SK-N-MC (cell line): ENCODE measurements around the gene NLRP9.

ENCODE experiments used
- DNase-seq: peaks from one replicate; pipeline ENCODE4 v3.0.0-alpha.2; 2011; ENCODE audit warnings: low read depth, low spot score
- H3K27ac ChIP-seq: fragments of 200-600 bp; sonication (generic); 2 replicates; pipeline ENCODE4 v1.5.1; 2016; ENCODE audit warnings: mixed run types
- H3K36me3 ChIP-seq: fragments of 200-600 bp; sonication (generic); 2 replicates; pipeline ENCODE4 v1.6.1; 2017; ENCODE audit warnings: antibody characterized with exemption, low read length, mixed read lengths; ENCODE audit not compliant: insufficient read depth
- H3K4me3 ChIP-seq: fragments of 200-600 bp; sonication (generic); 2 replicates; pipeline ENCODE4 v1.5.1; 2016
- H3K9ac ChIP-seq: fragments of 200-600 bp; sonication (generic); 2 replicates; pipeline ENCODE4 v1.8.0; 2017; ENCODE audit warnings: mixed run types, mixed read lengths; ENCODE audit not compliant: insufficient read length
- H3K9me3 ChIP-seq: fragments of 200-600 bp; sonication (generic); 2 replicates; pipeline ENCODE4 v1.6.1; 2017; ENCODE audit warnings: low read depth, mild to moderate bottlenecking, antibody characterized with exemption, low read length, moderate library complexity, mixed read lengths
- EZH2 ChIP-seq: fragments of 200-600 bp; sonication (generic); IDR thresholded peaks from one replicate; pipeline ENCODE4 v1.6.1; 2017; ENCODE audit warnings: antibody characterized with exemption
- FOXP2 ChIP-seq: optimal IDR thresholded peaks from 2 replicates; pipeline ENCODE3; 2011; ENCODE audit warnings: mild to moderate bottlenecking, moderate library complexity; ENCODE audit not compliant: insufficient read depth; ENCODE audit errors: extremely low read length, control extremely low read depth
- POLR2AphosphoS5 ChIP-seq: IDR thresholded peaks from 2 replicates; pipeline ENCODE4 v1.6.1; 2012; ENCODE audit warnings: mild to moderate bottlenecking, low read depth, low read length, borderline replicate concordance

The NLRP9 gene

DNA sequence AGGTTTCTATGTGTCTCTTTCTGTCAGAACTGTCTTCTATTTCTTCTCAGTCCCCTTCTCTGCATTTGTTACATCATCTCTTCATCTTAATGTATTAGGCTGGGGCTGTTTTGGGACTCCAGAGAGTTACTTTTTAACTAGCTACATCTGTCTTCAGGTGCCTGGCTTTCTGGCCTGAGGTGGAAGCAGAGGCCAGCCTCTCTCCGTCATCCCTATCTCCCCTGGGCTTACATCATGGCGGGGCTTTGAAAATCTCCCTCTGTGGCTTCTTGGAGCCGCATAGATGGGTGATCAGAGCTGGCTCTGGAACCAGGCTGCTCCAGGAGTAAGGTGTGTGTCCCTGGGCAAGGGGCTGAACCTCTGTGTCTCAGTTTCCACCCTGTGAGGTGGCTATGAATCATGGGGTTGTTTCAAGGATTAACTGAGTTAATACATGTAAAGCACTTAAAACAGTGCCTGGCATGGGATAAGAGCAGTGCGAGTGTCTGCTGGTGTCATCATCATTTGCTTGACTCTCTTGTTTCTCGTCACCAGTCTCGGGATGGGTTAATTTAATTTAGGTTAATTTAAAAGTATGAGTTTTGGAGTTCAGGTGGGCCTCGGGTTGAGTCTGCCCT, 61.2 kb downstream of the NLRP9 start:
- no peak for DNase-seq
- Histone ChIP-seq H3K4me3 (peak overlapping the region; percentile 84), H3K9me3 (no peaks in the 10 kb centered on the region), H3K9ac (peak overlapping the region; percentile 88), H3K27ac (no peak overlapping the region), H3K36me3 (peaks cover 62% of the 10 kb centered on the region)
- TF ChIP-seq POLR2AphosphoS5 (no peak), FOXP2 (no peak), EZH2 (no peak)

DNA sequence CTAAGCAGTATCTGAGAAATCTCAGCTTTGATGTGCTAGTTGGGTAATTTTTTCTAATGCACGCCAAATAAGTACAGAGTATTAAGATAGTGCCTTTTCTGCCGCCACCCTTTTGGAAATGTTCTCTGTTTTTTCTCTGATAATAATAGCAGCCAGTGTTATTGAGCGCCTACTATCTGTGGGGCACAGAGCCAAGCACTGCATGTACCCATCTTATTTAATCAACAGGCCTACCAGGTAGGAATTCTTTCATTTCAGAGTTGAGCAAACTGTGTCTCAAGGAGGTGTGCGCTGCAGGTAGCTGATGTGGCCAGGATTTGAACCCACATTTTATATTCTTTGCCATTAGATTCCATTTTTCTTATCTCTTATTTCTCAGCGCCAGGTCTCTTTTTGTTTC, 61.8 kb downstream of the NLRP9 start:
- peak overlapping the region; percentile 84 for H3K4me3 ChIP-seq
- peaks cover 56% of the 10 kb centered on the region for H3K36me3 ChIP-seq
- H3K9me3 ChIP-seq = no peaks in the 10 kb centered on the region
- DNase-seq = no peak
- H3K9ac ChIP-seq = peak overlapping the region; percentile 88
- TF ChIP-seq FOXP2 (no peak), EZH2 (no peak), POLR2AphosphoS5 (no peak)
- no peak overlapping the region for H3K27ac ChIP-seq

DNA sequence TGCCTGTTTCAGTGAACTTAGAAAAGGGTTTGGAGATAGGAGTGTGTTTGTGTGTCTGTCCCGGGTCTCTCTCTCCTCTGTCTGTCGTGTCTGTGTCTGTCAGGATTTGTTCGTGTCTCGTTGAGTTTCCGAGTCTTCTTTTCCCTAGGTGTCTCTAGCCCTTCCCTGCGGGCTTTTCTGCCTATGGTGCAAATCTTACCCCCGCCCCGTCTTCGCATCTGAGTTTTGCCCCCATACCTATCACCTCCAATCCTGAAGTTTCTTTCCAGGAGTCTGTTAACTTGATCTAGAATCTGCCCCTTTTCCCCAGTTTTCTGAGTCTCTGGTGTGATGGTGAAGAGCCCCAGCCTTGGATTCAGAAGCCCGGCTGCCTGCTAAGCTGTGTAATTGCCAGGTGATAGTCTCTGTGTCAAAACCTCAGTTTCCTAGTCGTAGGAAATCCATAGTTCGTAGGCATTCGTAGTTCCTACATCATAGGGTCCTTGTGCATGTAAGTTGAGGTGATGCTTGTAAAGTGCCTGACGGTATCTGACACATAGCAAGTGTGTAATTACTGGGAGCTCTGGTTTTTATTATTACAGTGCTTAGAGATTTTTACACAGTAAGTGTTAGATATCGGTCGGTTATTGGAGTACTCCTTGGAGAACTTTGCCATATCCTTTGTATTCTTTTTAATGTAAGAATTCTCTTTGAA, 62.4 kb downstream of the NLRP9 start:
- peak overlapping the region; percentile 88 for H3K9ac ChIP-seq
- peak overlapping the region; percentile 67; the same call in 1 of the 2 replicates for H3K27ac ChIP-seq
- TF ChIP-seq POLR2AphosphoS5 (no peak), EZH2 (no peak), FOXP2 (no peak)
- no peaks in the 10 kb centered on the region for H3K9me3 ChIP-seq
- H3K36me3 ChIP-seq = peaks cover 56% of the 10 kb centered on the region
- no peak for DNase-seq
- H3K4me3 ChIP-seq = peak overlapping the region; percentile 84

DNA sequence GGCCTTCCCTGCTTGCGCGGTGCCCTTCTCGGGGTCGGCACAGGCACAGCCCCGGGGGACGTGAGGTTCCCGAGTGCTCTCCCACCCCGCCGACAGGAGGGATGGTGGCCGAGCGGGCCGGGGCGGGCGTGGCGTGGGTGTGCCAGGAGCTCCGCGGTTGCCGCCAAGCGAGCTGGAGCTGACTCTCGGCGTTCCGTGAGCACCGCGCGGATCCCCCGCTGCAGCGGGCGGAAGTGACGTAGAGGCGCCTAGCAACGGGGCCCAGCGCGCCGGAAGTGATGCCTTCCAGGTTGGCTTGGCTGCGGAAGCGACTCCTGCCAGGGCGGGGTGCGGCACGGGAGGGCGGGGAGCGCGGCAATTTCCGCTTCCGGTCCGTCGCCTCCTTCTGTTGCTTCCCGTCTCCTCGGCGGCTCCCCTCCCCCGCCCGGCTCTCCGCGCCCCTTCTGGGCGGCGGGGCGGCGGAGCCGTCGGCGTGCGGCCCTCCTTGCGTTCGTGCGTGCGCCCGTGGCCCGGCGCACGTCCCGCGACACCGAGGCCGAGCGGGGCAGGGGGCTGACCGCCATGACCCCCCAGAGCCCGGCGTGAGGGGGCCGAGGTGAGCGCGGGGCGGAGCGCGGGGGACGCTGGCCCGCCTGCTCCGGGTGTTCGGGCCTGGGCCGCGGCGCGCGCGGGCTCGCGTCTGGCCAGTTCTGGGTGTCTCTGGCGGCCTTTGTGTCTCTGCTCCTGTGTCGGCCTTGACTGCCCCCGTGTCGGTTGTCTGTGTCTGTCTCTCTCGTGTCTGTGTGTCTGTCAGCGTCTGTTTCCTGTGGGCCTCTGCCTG, 63.2 kb downstream of the NLRP9 start, which contains the start of gene EPN1:
Gene EPN1, plus strand, starts transcription at position 386 of the 820 bp plus-strand sequence. CDS start 3,402 bp downstream, outside the sequence.
- Histone ChIP-seq H3K27ac (peak within 1 kb of the TSS; percentile 81), H3K4me3 (peak within 1 kb of the TSS; percentile 84), H3K9me3 (no peaks in the 10 kb centered on the region), H3K9ac (peak within 1 kb of the TSS; percentile 88), H3K36me3 (peaks cover 56% of the 10 kb centered on the region)
- TF ChIP-seq POLR2AphosphoS5 (peak; percentile 89), FOXP2 (no peak)
- DNase-seq = peak; percentile 66

DNA sequence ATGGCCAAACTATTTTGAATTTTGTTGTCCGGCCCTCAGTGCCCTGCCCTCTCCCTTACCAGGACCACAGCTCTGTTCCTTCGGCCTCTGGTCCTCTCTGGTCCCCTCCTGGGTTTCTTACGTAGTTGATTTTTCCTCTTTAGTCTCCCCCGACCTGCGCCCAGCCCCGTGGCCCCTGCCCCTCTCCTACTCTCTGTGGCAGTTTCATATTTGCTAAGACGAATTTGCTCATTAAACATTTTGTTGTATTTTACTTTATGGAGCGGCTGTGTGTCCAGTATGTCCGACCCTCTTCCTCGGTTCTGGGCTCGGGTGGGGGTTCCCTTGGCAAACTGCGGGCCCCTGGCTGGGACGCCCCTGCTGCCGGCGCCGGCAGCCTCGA, 63.8 kb downstream of the NLRP9 start:
- peak overlapping the region; percentile 84 for H3K4me3 ChIP-seq
- no peak for DNase-seq
- TF ChIP-seq POLR2AphosphoS5 (no peak), FOXP2 (no peak), EZH2 (no peak)
- H3K36me3 ChIP-seq = peaks cover 57% of the 10 kb centered on the region
- H3K27ac ChIP-seq = peak overlapping the region; percentile 81
- H3K9me3 ChIP-seq = no peaks in the 10 kb centered on the region
- H3K9ac ChIP-seq = peak overlapping the region; percentile 79

DNA sequence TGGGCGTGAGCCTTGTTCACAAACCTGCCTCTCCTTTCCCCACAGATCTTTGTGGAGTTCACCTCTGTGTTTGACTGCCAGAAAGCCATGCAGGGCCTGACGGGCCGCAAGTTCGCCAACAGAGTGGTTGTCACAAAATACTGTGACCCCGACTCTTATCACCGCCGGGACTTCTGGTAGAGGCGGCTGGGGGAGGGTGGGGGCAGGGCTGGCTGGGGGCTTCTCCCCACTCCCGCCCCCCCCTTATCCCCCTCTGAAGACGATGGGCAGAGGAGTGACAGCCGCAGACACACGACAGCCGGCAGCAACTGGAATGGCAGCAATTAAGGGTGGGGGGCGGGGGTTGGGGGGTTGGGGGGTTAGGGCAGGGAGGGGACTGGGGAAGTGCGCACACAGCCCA, 64.3 kb downstream of the NLRP9 start:
- DNase-seq = no peak
- Histone ChIP-seq H3K9me3 (no peaks in the 10 kb centered on the region), H3K27ac (peak overlapping the region; percentile 85), H3K36me3 (peaks cover 57% of the 10 kb centered on the region), H3K4me3 (peak overlapping the region; percentile 84; the same call in 1 of the 2 replicates), H3K9ac (peak overlapping the region; percentile 37)
- TF ChIP-seq FOXP2 (no peak), POLR2AphosphoS5 (no peak), EZH2 (no peak)

DNA sequence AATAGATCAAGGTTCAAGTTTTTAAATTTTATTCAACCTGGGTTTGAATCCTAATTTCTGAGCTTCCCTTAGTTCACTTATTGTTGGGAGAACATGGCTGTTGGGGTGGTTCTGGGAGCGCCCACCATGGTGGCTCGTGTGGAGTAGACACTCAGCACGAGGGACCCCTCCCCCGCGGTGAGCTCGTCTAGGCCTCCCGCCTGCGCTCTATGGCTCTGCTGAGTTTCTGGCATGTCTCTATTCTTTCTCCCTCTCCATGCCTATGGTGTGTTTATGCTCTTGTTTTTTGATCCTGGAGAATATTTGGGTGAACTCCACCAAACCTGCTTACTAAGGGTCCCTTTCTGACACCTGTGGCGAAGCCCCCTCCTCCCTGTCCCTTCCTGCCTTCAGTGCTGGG, 64.7 kb downstream of the NLRP9 start:
- Histone ChIP-seq H3K27ac (peak overlapping the region; percentile 85), H3K4me3 (peak overlapping the region; percentile 40; the same call in 1 of the 2 replicates), H3K36me3 (peaks cover 57% of the 10 kb centered on the region), H3K9me3 (no peaks in the 10 kb centered on the region), H3K9ac (peak overlapping the region; percentile 37)
- TF ChIP-seq FOXP2 = no peak
- no peak for TF ChIP-seq POLR2AphosphoS5
- no peak for TF ChIP-seq EZH2
- DNase-seq = no peak

DNA sequence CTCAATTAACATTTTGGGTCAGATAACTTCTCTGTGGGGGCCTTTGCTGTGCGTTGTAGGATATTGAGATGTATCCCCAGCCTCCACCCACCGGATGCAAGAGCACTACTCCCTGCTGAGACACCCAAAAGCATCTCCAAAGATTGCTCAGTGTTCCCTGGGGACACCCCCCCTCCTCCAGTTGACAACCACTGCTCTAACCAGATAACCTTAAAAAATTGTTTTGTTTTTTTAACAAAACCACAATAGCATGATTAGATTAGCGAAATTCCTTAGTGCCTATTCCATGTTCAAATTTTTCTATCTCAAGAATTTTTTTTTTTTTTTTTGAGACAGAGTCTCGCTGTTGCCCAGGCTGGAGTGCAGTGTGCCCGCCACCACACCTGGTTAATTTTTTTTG, 65.8 kb downstream of the NLRP9 start:
- Histone ChIP-seq H3K4me3 (peak overlapping the region; percentile 4; the same call in 1 of the 2 replicates), H3K36me3 (peaks cover 57% of the 10 kb centered on the region), H3K9ac (no peak overlapping the region), H3K27ac (peak overlapping the region; percentile 85), H3K9me3 (no peaks in the 10 kb centered on the region)
- DNase-seq = no peak
- TF ChIP-seq POLR2AphosphoS5 = no peak
- no peak for TF ChIP-seq FOXP2
- TF ChIP-seq EZH2 = no peak
